HCT116 (cell line): ENCODE data around the gene PRR9. TPM values are rescaled to one million over a fixed set of nuclear protein-coding genes. Genes with fewer than 3 reads are reported as not detected.

Experiments
- ATAC-seq: fragments of 200-7000 bp; cut with Tn5 transposase; 2 replicates; pipeline ENCODE4 v1.9.1; 2020; ENCODE audit warnings: mild to moderate bottlenecking, moderate library complexity
- BruUV-seq: library from RNA; stranded (reverse); fragments of 400-500 nt; replicated peaks from 2 replicates; lab custom pipeline; 2021; lab: Mats Ljungman, UMichigan
- CTCF ChIA-PET: fragments of 300-600 bp; sonication (Branson Sonifier 250); formaldehyde crosslinking; loops from one replicate; lab custom pipeline; 2021; ENCODE audit warnings: antibody characterized with exemption; lab: Charles Lee
- POLR2A ChIA-PET: fragments of 300-600, 350-600 bp; sonication (Branson Sonifier 250); formaldehyde crosslinking; loops from one replicate; lab custom pipeline; 2021; ENCODE audit warnings: antibody characterized with exemption; lab: Charles Lee
- RAD21 ChIA-PET, 2 experiments: fragments of 300-600 bp; sonication (Branson Sonifier 250); formaldehyde crosslinking; loops; one replicate each; lab custom pipeline; 2023; ENCODE audit warnings: low total read pairs in 2 of 2; ENCODE audit not compliant: uncharacterized antibody in 2 of 2, unreplicated experiment in 2 of 2, low non-redundant PET in 1 of 2; lab: Charles Lee
- DNase-seq: peaks from one replicate; pipeline ENCODE4 v3.0.0-alpha.2; 2010; ENCODE audit warnings: low read depth, low spot score
- H2AFZ ChIP-seq: fragments of 200-600 bp; shearing (Covaris generic), sonication (generic); 2 replicates; pipeline ENCODE4 v1.6.1; 2017; ENCODE audit warnings: low read depth, mixed run types, mixed read lengths, antibody characterized with exemption, low read length; ENCODE audit not compliant: poor library complexity, severe bottlenecking
- H3K27ac ChIP-seq: 2 replicates; pipeline ENCODE4 v1.5.1; 2012; ENCODE audit warnings: low read depth, low read length
- H3K27me3 ChIP-seq: fragments of 200-600 bp; sonication (generic); 2 replicates; pipeline ENCODE4 v1.6.1; 2016; ENCODE audit warnings: mixed run types, low read length, mixed read lengths; ENCODE audit not compliant: insufficient read depth
- H3K36me3 ChIP-seq, 2 experiments: fragments of 200-500 bp in 1 of 2; fragments of 200-600 bp in 1 of 2; sonication (Bioruptor generic) in 1 of 2; sonication (generic) in 1 of 2; 2 replicates each; pipeline versions ENCODE4 v1.5.1 to v1.6.1; 2014 to 2016; ENCODE audit warnings: low read length in 2 of 2, inconsistent platforms in 1 of 2, mixed read lengths in 1 of 2, mixed run types in 1 of 2; ENCODE audit not compliant: insufficient read depth in 2 of 2, control insufficient read depth in 1 of 2
- H3K4me1 ChIP-seq, 2 experiments: fragments of 200-600 bp in 1 of 2; sonication (generic) in 1 of 2; 2 replicates each; pipeline versions ENCODE4 v1.5.1 to v1.6.1; 2012 to 2017; ENCODE audit warnings: low read length in 2 of 2, inconsistent platforms in 1 of 2, mild to moderate bottlenecking in 1 of 2, mixed read lengths in 1 of 2, mixed run types in 1 of 2, moderate library complexity in 1 of 2; ENCODE audit not compliant: insufficient read depth in 2 of 2, control insufficient read depth in 1 of 2
- H3K4me2 ChIP-seq: fragments of 200-600 bp; sonication (generic); 2 replicates; pipeline ENCODE4 v1.6.1; 2017; ENCODE audit warnings: mixed run types, low read length, mixed read lengths
- H3K4me3 ChIP-seq, 2 experiments: fragments of 200-600 bp in 1 of 2; sonication (generic) in 1 of 2; replicated peaks in 1 of 2; 2 replicates each; pipeline ENCODE4 v1.5.1; 2011 to 2016; ENCODE audit warnings: low read length in 2 of 2, control low read depth in 1 of 2, low read depth in 1 of 2, mild to moderate bottlenecking in 1 of 2, mixed read lengths in 1 of 2, mixed run types in 1 of 2
- H3K79me2 ChIP-seq: fragments of 200-600 bp; sonication (generic); 2 replicates; pipeline ENCODE4 v1.6.1; 2017; ENCODE audit warnings: mild to moderate bottlenecking, mixed run types, low read length, moderate library complexity, mixed read lengths; ENCODE audit not compliant: insufficient read depth
- H3K9ac ChIP-seq: fragments of 200-600 bp; sonication (generic); 2 replicates; pipeline ENCODE4 v1.6.1; 2016; ENCODE audit warnings: low read length, mixed read lengths
- H3K9me2 ChIP-seq: fragments of 200-600 bp; sonication (generic), shearing (Covaris generic); 2 replicates; pipeline ENCODE4 v1.6.1; 2017; ENCODE audit warnings: mixed run types, mild to moderate bottlenecking, moderate library complexity; ENCODE audit not compliant: insufficient read depth
- H3K9me3 ChIP-seq, 2 experiments: fragments of 200-500 bp in 1 of 2; fragments of 200-600 bp in 1 of 2; sonication (Bioruptor generic) in 1 of 2; sonication (generic) in 1 of 2; 2 replicates each; pipeline ENCODE4 v1.6.1; 2014 to 2017; ENCODE audit warnings: low read length in 2 of 2, mixed read lengths in 2 of 2, inconsistent platforms in 1 of 2, low read depth in 1 of 2, mild to moderate bottlenecking in 1 of 2, mixed run types in 1 of 2, moderate library complexity in 1 of 2; ENCODE audit not compliant: control insufficient read depth in 1 of 2, insufficient read depth in 1 of 2
- H4K20me1 ChIP-seq: fragments of 200-600 bp; sonication (generic), shearing (Covaris generic); 2 replicates; pipeline ENCODE4 v1.6.1; 2017; ENCODE audit warnings: mixed run types, mild to moderate bottlenecking, moderate library complexity; ENCODE audit not compliant: insufficient read depth
- CEBPB ChIP-seq: IDR thresholded peaks from 2 replicates; pipeline ENCODE4 v1.6.1; 2012; ENCODE audit warnings: low read depth
- CTCF ChIP-seq, 3 experiments: fragments of 200-600 bp in 1 of 3; sonication (generic) in 1 of 3; IDR thresholded peaks in 2 of 3; conservative IDR thresholded peaks in 1 of 3; 2 replicates each; pipeline ENCODE4 v1.5.1; 2012 to 2017; ENCODE audit warnings: low read depth in 2 of 3, low read length in 2 of 3, antibody characterized with exemption in 1 of 3, borderline replicate concordance in 1 of 3, control low read depth in 1 of 3, mild to moderate bottlenecking in 1 of 3, mixed read lengths in 1 of 3, mixed run types in 1 of 3, moderate library complexity in 1 of 3; ENCODE audit not compliant: insufficient read depth in 1 of 3
- EZH2 ChIP-seq: fragments of 200-600 bp; sonication (generic); IDR thresholded peaks from 2 replicates; pipeline ENCODE4 v1.6.1; 2017; ENCODE audit warnings: antibody characterized with exemption, mixed run types
- EZH2phosphoT487 ChIP-seq: fragments of 200-600 bp; IDR thresholded peaks from 2 replicates; pipeline ENCODE4 v1.6.1; 2018; ENCODE audit warnings: antibody characterized with exemption, borderline replicate concordance
- MAX ChIP-seq: IDR thresholded peaks from 2 replicates; pipeline ENCODE4 v1.6.1; 2012
- POLR2A ChIP-seq: IDR thresholded peaks from 2 replicates; pipeline ENCODE4 v1.7.0; 2011; ENCODE audit warnings: borderline replicate concordance; ENCODE audit not compliant: insufficient read depth, insufficient read length; ENCODE audit errors: extremely low read depth
- POLR2AphosphoS5 ChIP-seq: IDR thresholded peaks from 2 replicates; pipeline ENCODE4 v1.6.1; 2011; ENCODE audit warnings: mild to moderate bottlenecking, low read depth, low read length, moderate library complexity
- SP1 ChIP-seq: IDR thresholded peaks from 2 replicates; pipeline ENCODE4 v1.6.1; 2012; ENCODE audit warnings: low read depth
- SRF ChIP-seq: IDR thresholded peaks from 2 replicates; pipeline ENCODE4 v1.6.1; 2012; ENCODE audit warnings: low read depth
- TCF7L2 ChIP-seq: IDR thresholded peaks from 2 replicates; pipeline ENCODE4 v1.7.0; 2011; ENCODE audit warnings: borderline replicate concordance, inconsistent platforms; ENCODE audit not compliant: insufficient read depth, insufficient read length; ENCODE audit errors: extremely low read depth
- YY1 ChIP-seq: IDR thresholded peaks from 2 replicates; pipeline ENCODE4 v1.6.1; 2011; ENCODE audit warnings: low read length, low read depth, moderate library complexity, mild to moderate bottlenecking; ENCODE audit not compliant: insufficient replicate concordance; ENCODE audit errors: extremely low read depth
- ZFX ChIP-seq: fragments of 450-650 bp; IDR thresholded peaks from 2 replicates; pipeline ENCODE4 v1.6.1; 2017
- ZNF274 ChIP-seq: fragments of 200-500 bp; sonication (Bioruptor generic); IDR thresholded peaks from 2 replicates; pipeline ENCODE4 v1.6.1; 2014; ENCODE audit warnings: mild to moderate bottlenecking, low read depth, low read length, inconsistent platforms
- intact Hi-C: fragments of 100-400 bp; cut with micrococcal nuclease; formaldehyde crosslinking; loops from 2 replicates; pipeline ENCODE4 v1.10.0; 2022
- total RNA-seq: library from RNA; stranded (reverse); gene quantifications from one replicate; pipeline ENCODE4 v1.2.1, GENCODE V29; 2021; ENCODE audit not compliant: unreplicated experiment
- TF ChIP-seq, protein P1 (sequence below): IDR thresholded peaks from 2 replicates; pipeline ENCODE4 v1.6.1; 2012
- TF ChIP-seq, protein P2 (sequence below): IDR thresholded peaks from 2 replicates; pipeline ENCODE4 v1.6.1; 2012; ENCODE audit warnings: low read depth

The PRR9 gene
- total RNA-seq, 1 experiment from 2014 or later: not detected

- no peaks in the 10 kb centered on the region for H3K79me2 ChIP-seq
- H3K4me3 ChIP-seq: no peak overlapping the region
- no TSS peak for BruUV-seq
- TF ChIP-seq POLR2AphosphoS5: no peak
- TF ChIP-seq MAX: no peak
- no peak for TF ChIP-seq SP1
- TF ChIP-seq EZH2phosphoT487: no peak
- no peak for TF ChIP-seq YY1
- TF ChIP-seq CEBPB: no peak
- TF ChIP-seq, protein P1, sequence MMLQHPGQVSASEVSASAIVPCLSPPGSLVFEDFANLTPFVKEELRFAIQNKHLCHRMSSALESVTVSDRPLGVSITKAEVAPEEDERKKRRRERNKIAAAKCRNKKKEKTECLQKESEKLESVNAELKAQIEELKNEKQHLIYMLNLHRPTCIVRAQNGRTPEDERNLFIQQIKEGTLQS: no peak
- no peak for TF ChIP-seq TCF7L2
- TF ChIP-seq ZFX: no peak
- TF ChIP-seq ZNF274: no peak
- no peak for TF ChIP-seq EZH2
- no peak for TF ChIP-seq POLR2A
- TF ChIP-seq, protein P2, sequence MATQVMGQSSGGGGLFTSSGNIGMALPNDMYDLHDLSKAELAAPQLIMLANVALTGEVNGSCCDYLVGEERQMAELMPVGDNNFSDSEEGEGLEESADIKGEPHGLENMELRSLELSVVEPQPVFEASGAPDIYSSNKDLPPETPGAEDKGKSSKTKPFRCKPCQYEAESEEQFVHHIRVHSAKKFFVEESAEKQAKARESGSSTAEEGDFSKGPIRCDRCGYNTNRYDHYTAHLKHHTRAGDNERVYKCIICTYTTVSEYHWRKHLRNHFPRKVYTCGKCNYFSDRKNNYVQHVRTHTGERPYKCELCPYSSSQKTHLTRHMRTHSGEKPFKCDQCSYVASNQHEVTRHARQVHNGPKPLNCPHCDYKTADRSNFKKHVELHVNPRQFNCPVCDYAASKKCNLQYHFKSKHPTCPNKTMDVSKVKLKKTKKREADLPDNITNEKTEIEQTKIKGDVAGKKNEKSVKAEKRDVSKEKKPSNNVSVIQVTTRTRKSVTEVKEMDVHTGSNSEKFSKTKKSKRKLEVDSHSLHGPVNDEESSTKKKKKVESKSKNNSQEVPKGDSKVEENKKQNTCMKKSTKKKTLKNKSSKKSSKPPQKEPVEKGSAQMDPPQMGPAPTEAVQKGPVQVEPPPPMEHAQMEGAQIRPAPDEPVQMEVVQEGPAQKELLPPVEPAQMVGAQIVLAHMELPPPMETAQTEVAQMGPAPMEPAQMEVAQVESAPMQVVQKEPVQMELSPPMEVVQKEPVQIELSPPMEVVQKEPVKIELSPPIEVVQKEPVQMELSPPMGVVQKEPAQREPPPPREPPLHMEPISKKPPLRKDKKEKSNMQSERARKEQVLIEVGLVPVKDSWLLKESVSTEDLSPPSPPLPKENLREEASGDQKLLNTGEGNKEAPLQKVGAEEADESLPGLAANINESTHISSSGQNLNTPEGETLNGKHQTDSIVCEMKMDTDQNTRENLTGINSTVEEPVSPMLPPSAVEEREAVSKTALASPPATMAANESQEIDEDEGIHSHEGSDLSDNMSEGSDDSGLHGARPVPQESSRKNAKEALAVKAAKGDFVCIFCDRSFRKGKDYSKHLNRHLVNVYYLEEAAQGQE: no peak
- TF ChIP-seq SRF: no peak
- TF ChIP-seq CTCF (IDR thresholded peaks at IDR 0.05 in 2 of 3, conservative IDR thresholded peaks at IDR 0.05 in 1 of 3; ENCODE audit: borderline replicate concordance in 1 of 3, insufficient read depth in 1 of 3, low read depth in 2 of 3, low read length in 2 of 3): no peak
- H3K4me1 ChIP-seq: no peaks in the 10 kb centered on the region
- ATAC-seq: no peak
- intact Hi-C loops: loop anchor here (1.0 kb wide), 1 partner anchor 10 kb away; no protein-coding TSS in a partner anchor
- no peak for DNase-seq
- H3K27ac ChIP-seq: no peak overlapping the region
- H2AFZ ChIP-seq: no peak overlapping the region
- POLR2A ChIA-PET: no interaction called here
- peaks cover 35% of the 10 kb centered on the region for H3K27me3 ChIP-seq
- H3K36me3 ChIP-seq: no peaks in the 10 kb centered on the region
- no peaks in the 10 kb centered on the region for H4K20me1 ChIP-seq
- H3K9me2 ChIP-seq: no peaks in the 10 kb centered on the region
- CTCF ChIA-PET: interaction anchor here (1.1 kb wide), 2 partner anchors 9 to 41 kb away, joined by 3 read pairs; no protein-coding TSS in a partner anchor
- no peak overlapping the region for H3K9ac ChIP-seq
- H3K4me2 ChIP-seq: no peak overlapping the region
- H3K9me3 ChIP-seq: no peaks in the 10 kb centered on the region
- RAD21 ChIA-PET: no interaction called here
Measured at GRCh38 chr1:153178922-153179321, 38.5 kb upstream of the PRR9 start.
